ENCODE measurements around the gene C2orf15.

The C2orf15 gene

GRCh38 chr2:99200076-99200800 is 58.7 kb downstream of the C2orf15 start:
- in situ Hi-C loops (cut with HindIII; ENCODE audit: low sequenced_read_pairs), result no loop called here
- no peak overlapping the region for H3K4me3 ChIP-seq (ENCODE audit: low read depth, low read length)
- no peak for TF ChIP-seq CTCF (IDR thresholded peaks at IDR 0.05; ENCODE audit: low read depth, low read length, missing control alignments)
- no peak for DNase-seq (ENCODE audit: low read depth)
